SK-N-SH (cell line): ENCODE results near the gene NFKBIE. TPM values are rescaled to one million over a fixed set of nuclear protein-coding genes. Genes with fewer than 3 reads are reported as not detected.

Source experiments
- CTCF ChIA-PET: fragments of 300-600, 350-600 bp; formaldehyde crosslinking; extraction: SDS; loops from one replicate; lab custom pipeline; 2021; lab: Yijun Ruan, JAX
- POLR2A ChIA-PET: fragments of 350-600 bp; sonication (Branson Sonifier 250); formaldehyde crosslinking; extraction: SDS; loops from one replicate; lab custom pipeline; 2020; ENCODE audit warnings: antibody characterized with exemption, inconsistent platforms; lab: Yijun Ruan, JAX
- DNase-seq: peaks from one replicate; pipeline ENCODE4 v3.0.0; 2012
- H2AFZ ChIP-seq: fragments of 200-600 bp; sonication (generic); 2 replicates; pipeline ENCODE4 v1.8.1; 2016; ENCODE audit warnings: antibody characterized with exemption, mild to moderate bottlenecking, low read depth
- H3F3A ChIP-seq: fragments of 200-600 bp; sonication (generic); replicated peaks from 2 replicates; pipeline ENCODE3; 2016; ENCODE audit warnings: antibody characterized with exemption, mild to moderate bottlenecking; ENCODE audit not compliant: insufficient read depth
- H3K27ac ChIP-seq, 2 experiments: fragments of 200-500 bp in 1 of 2; fragments of 200-600 bp in 1 of 2; sonication (Bioruptor generic) in 1 of 2; sonication (generic), shearing (Covaris generic) in 1 of 2; 2 replicates each; pipeline versions ENCODE4 v1.5.1 to v1.6.1; 2014 to 2016; ENCODE audit warnings: low read depth in 2 of 2, inconsistent platforms in 1 of 2, low read length in 1 of 2, mild to moderate bottlenecking in 1 of 2, mixed read lengths in 1 of 2
- H3K27me3 ChIP-seq: fragments of 200-600 bp; sonication (generic), shearing (Covaris generic); 2 replicates; pipeline ENCODE4 v1.6.1; 2016; ENCODE audit warnings: mixed run types; ENCODE audit not compliant: insufficient read depth
- H3K36me3 ChIP-seq, 2 experiments: fragments of 200-500 bp in 1 of 2; fragments of 200-600 bp in 1 of 2; sonication (Bioruptor generic) in 1 of 2; sonication (generic) in 1 of 2; replicated peaks in 1 of 2; 2 replicates each; pipeline versions ENCODE3 to v1.5.1; 2014 to 2016; ENCODE audit warnings: low read length in 1 of 2, mild to moderate bottlenecking in 1 of 2; ENCODE audit not compliant: insufficient read depth in 2 of 2, control insufficient read depth in 1 of 2
- H3K4me1 ChIP-seq, 2 experiments: fragments of 200-500 bp in 1 of 2; fragments of 200-600 bp in 1 of 2; sonication (Bioruptor generic) in 1 of 2; sonication (generic), shearing (Covaris generic) in 1 of 2; 2 replicates each; pipeline versions ENCODE4 v1.5.1 to v1.6.1; 2014 to 2016; ENCODE audit warnings: low read depth in 1 of 2, low read length in 1 of 2, mixed run types in 1 of 2; ENCODE audit not compliant: insufficient read depth in 2 of 2, control insufficient read depth in 1 of 2
- H3K4me2 ChIP-seq: fragments of 200-600 bp; sonication (generic), shearing (Covaris generic); 2 replicates; pipeline ENCODE4 v1.6.1; 2017; ENCODE audit warnings: mixed run types
- H3K4me3 ChIP-seq, 2 experiments: fragments of 200-500 bp in 1 of 2; fragments of 200-600 bp in 1 of 2; sonication (Bioruptor generic) in 1 of 2; sonication (generic), shearing (Covaris generic) in 1 of 2; 2 replicates each; pipeline versions ENCODE4 v1.5.1 to v1.8.1; 2014 to 2016; ENCODE audit warnings: low read depth in 2 of 2, inconsistent platforms in 1 of 2, low read length in 1 of 2, mild to moderate bottlenecking in 1 of 2, mixed read lengths in 1 of 2, moderate library complexity in 1 of 2
- H3K79me2 ChIP-seq: fragments of 200-600 bp; sonication (generic); 2 replicates; pipeline ENCODE4 v1.8.1; 2017; ENCODE audit warnings: mild to moderate bottlenecking; ENCODE audit not compliant: insufficient read depth
- H3K9ac ChIP-seq: fragments of 200-600 bp; sonication (generic); 2 replicates; pipeline ENCODE4 v1.6.1; 2017; ENCODE audit warnings: mixed run types
- H3K9me2 ChIP-seq: fragments of 200-600 bp; sonication (generic); 2 replicates; pipeline ENCODE4 v1.6.1; 2017; ENCODE audit warnings: mixed run types
- H3K9me3 ChIP-seq: fragments of 200-600 bp; sonication (generic); 2 replicates; pipeline ENCODE4 v1.6.1; 2017; ENCODE audit warnings: mixed run types, mild to moderate bottlenecking, moderate library complexity
- H4K20me1 ChIP-seq: fragments of 200-600 bp; sonication (generic); 2 replicates; pipeline ENCODE4 v1.6.1; 2017; ENCODE audit warnings: mild to moderate bottlenecking, mixed run types; ENCODE audit not compliant: insufficient read depth
- ELF1 ChIP-seq: IDR thresholded peaks from 2 replicates; pipeline ENCODE4 v1.4.0; 2012
- FOSL2 ChIP-seq: IDR thresholded peaks from 2 replicates; pipeline ENCODE4 v1.4.0; 2012; ENCODE audit warnings: low read depth, mild to moderate bottlenecking, moderate library complexity, borderline replicate concordance
- GABPA ChIP-seq: IDR thresholded peaks from 2 replicates; pipeline ENCODE4 v1.4.0; 2012; ENCODE audit warnings: low read depth, mild to moderate bottlenecking
- GATA2 ChIP-seq: sonication (generic); formaldehyde crosslinking; IDR thresholded peaks from 2 replicates; pipeline ENCODE4 v1.5.0; 2020; ENCODE audit warnings: mild to moderate bottlenecking, missing genetic modification reagents
- IRF3 ChIP-seq: fragments of 150-350 bp; IDR thresholded peaks from 2 replicates; pipeline ENCODE4 v1.6.1; 2016; ENCODE audit warnings: mild to moderate bottlenecking, low read depth, low read length
- JUND ChIP-seq: IDR thresholded peaks from 2 replicates; pipeline ENCODE4 v1.4.0; 2012
- MAX ChIP-seq: IDR thresholded peaks from 2 replicates; pipeline ENCODE4 v1.4.0; 2012; ENCODE audit warnings: low read depth
- MEF2A ChIP-seq: IDR thresholded peaks from 2 replicates; pipeline ENCODE4 v1.4.0; 2012; ENCODE audit warnings: low read depth, borderline replicate concordance
- MXI1 ChIP-seq: IDR thresholded peaks from 2 replicates; pipeline ENCODE4 v1.6.1; 2012; ENCODE audit warnings: mild to moderate bottlenecking, low read depth, low read length, improper control_type of control experiment
- NFIC ChIP-seq: IDR thresholded peaks from 2 replicates; pipeline ENCODE4 v1.4.0; 2012; ENCODE audit warnings: borderline replicate concordance
- NRF1 ChIP-seq: IDR thresholded peaks from 2 replicates; pipeline ENCODE4 v1.6.1; 2012; ENCODE audit warnings: low read depth, mild to moderate bottlenecking, low read length
- POLR2AphosphoS5 ChIP-seq: IDR thresholded peaks from 2 replicates; pipeline ENCODE4 v1.6.1; 2012; ENCODE audit warnings: low read depth, low read length
- RAD21 ChIP-seq: IDR thresholded peaks from 2 replicates; pipeline ENCODE4 v1.6.1; 2012; ENCODE audit warnings: mild to moderate bottlenecking, low read length
- RCOR1 ChIP-seq: fragments of 150-350 bp; IDR thresholded peaks from 2 replicates; pipeline ENCODE4 v1.6.1; 2017; ENCODE audit warnings: antibody characterized with exemption, low read length
- REST ChIP-seq: IDR thresholded peaks from 2 replicates; pipeline ENCODE4 v1.6.1; 2012; ENCODE audit warnings: mild to moderate bottlenecking, low read depth, low read length, moderate library complexity
- RFX5 ChIP-seq: IDR thresholded peaks from 2 replicates; pipeline ENCODE4 v1.6.1; 2012; ENCODE audit warnings: mild to moderate bottlenecking, improper control_type of control experiment, low read length
- RXRA ChIP-seq: IDR thresholded peaks from 2 replicates; pipeline ENCODE4 v1.4.0; 2012; ENCODE audit warnings: low read depth, mild to moderate bottlenecking, borderline replicate concordance
- SMC3 ChIP-seq: IDR thresholded peaks from 2 replicates; pipeline ENCODE4 v1.6.1; 2012; ENCODE audit warnings: low read depth, low read length, improper control_type of control experiment
- YY1 ChIP-seq: IDR thresholded peaks from 2 replicates; pipeline ENCODE4 v1.4.0; 2012; ENCODE audit warnings: low read depth, mild to moderate bottlenecking
- WGBS: methylation state at CpG from one replicate; pipeline ENCODE4 v1.1.6; 2017; ENCODE audit warnings: low lambda C conversion rate; 5-methylcytosine and 5-hydroxymethylcytosine counted together
- polyA plus RNA-seq, 3 experiments: library from polyadenylated mRNA; depleted of rRNA; stranded (reverse); fragments of >200 nt; gene quantifications; 2 replicates each; pipeline ENCODE4 v1.2.3, GENCODE V29; 2012
- TF ChIP-seq, protein P1 (sequence below): fragments of 200-600 bp; sonication (generic); IDR thresholded peaks from 2 replicates; pipeline ENCODE4 v1.6.1; 2017; ENCODE audit warnings: antibody characterized with exemption, mild to moderate bottlenecking, moderate library complexity

NFKBIE gene
- polyA plus RNA-seq, 1 of the 3 experiments (the other 2 are of a cell fraction), result 5.8 TPM

DNA sequence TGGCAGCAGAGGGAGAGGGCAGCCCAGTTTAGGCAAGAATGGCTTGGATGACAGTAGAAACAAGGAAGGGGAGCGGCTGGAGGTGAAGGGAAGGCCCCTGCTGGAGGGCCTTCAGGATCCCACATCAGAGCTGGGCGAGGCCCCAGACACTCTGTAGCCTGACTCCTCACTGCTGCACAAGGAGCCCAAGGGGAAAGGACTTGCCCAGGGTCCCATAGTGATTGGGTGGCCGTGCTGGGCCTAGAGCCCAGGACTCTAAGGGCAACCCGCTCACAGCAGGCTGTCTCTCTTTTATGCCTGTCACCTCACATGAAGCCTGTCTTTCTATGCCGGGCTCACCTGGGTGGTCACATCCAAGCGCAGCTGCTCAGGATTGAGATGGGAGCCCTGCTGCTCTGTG is 38.5 kb upstream of the NFKBIE start:
- H3K79me2 ChIP-seq, result no peaks in the 10 kb centered on the region
- H3K36me3 ChIP-seq, result peaks cover 5 to 53% of the 10 kb centered on the region in 2 experiments
- no peaks in the 10 kb centered on the region for H3K4me1 ChIP-seq
- H3F3A ChIP-seq, result no peaks in the 10 kb centered on the region
- no peak for DNase-seq
- 100% methylated on average over 3 of the region's 6 CpGs for WGBS
- ChIA-PET CTCF (interaction anchor here (0.9 to 16.5 kb wide), 15 partner anchors 9 to 166 kb away, joined by 3 to 238 read pairs (median 9); partner anchors contain the start of genes AARS2, NFKBIE, SLC35B2 and TMEM151B), POLR2A (no interaction called here)
- no peak for TF ChIP-seq NRF1
- no peak for TF ChIP-seq RXRA
- TF ChIP-seq RCOR1, result no peak
- no peak for TF ChIP-seq REST
- no peak for TF ChIP-seq ELF1
- TF ChIP-seq MEF2A, result no peak
- TF ChIP-seq GATA2 (CRISPR knock-in tag), result no peak
- no peak for TF ChIP-seq YY1
- TF ChIP-seq MAX, result no peak
- no peak for TF ChIP-seq GABPA
- no peak for TF ChIP-seq MXI1
- no peak for TF ChIP-seq FOSL2
- TF ChIP-seq RAD21, result no peak
- no peak for TF ChIP-seq RFX5
- TF ChIP-seq NFIC, result no peak
- no peak for TF ChIP-seq POLR2AphosphoS5
- TF ChIP-seq JUND, result no peak
- TF ChIP-seq, protein P1, sequence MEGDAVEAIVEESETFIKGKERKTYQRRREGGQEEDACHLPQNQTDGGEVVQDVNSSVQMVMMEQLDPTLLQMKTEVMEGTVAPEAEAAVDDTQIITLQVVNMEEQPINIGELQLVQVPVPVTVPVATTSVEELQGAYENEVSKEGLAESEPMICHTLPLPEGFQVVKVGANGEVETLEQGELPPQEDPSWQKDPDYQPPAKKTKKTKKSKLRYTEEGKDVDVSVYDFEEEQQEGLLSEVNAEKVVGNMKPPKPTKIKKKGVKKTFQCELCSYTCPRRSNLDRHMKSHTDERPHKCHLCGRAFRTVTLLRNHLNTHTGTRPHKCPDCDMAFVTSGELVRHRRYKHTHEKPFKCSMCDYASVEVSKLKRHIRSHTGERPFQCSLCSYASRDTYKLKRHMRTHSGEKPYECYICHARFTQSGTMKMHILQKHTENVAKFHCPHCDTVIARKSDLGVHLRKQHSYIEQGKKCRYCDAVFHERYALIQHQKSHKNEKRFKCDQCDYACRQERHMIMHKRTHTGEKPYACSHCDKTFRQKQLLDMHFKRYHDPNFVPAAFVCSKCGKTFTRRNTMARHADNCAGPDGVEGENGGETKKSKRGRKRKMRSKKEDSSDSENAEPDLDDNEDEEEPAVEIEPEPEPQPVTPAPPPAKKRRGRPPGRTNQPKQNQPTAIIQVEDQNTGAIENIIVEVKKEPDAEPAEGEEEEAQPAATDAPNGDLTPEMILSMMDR, result no peak
- TF ChIP-seq IRF3, result no peak
- TF ChIP-seq SMC3, result no peak
- H3K9ac ChIP-seq, result no peak overlapping the region
- H3K27ac ChIP-seq, result no peak overlapping the region
- H3K27me3 ChIP-seq, result no peaks in the 10 kb centered on the region
- H3K4me3 ChIP-seq, result no peak overlapping the region
- no peak overlapping the region for H2AFZ ChIP-seq
- no peak overlapping the region for H3K4me2 ChIP-seq
- H3K9me2 ChIP-seq, result no peaks in the 10 kb centered on the region
- no peaks in the 10 kb centered on the region for H3K9me3 ChIP-seq
- no peaks in the 10 kb centered on the region for H4K20me1 ChIP-seq
